HG02884 (cell line): ENCODE measurements around the gene DDR2.
"Not testable (repeated sequence)": the region's sequence is repeated elsewhere in the genome, so short reads cannot be mapped to it uniquely, and the experiment has no call there.

Experiments used
- ATAC-seq: cut with Tn5 transposase; IDR thresholded peaks from one replicate; pipeline ENCODE4 v1.9.1; 2021; ENCODE audit warnings: mild to moderate bottlenecking, moderate library complexity; ENCODE audit not compliant: unreplicated experiment

Gene DDR2

DNA sequence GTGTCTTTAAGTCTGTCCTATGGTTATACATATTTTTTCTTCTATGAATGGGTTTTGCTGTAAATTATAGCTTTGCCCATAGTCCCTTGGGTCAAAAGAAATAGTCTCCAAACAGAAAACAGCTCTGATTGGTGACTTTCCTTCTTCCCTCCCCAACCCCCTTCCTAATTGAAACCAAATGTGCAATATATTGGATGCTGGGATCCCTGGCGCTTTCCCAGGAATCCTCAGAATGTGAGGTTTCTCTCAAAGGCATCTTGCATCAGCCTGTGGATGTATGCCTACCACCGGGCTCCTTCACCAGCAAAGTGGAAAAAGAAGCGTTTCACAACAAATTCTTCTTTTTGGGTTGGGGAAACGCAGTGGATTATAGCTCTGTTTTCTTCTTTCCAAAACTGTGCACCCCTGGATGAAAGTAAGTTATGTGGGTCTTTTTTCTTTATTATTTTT, at the start of gene DDR2:
Gene DDR2 (plus strand): TSS at position 248 of the 450 bp plus-strand sequence. CDS start 86,600 bp downstream, outside the sequence.
- no peak for ATAC-seq

DNA sequence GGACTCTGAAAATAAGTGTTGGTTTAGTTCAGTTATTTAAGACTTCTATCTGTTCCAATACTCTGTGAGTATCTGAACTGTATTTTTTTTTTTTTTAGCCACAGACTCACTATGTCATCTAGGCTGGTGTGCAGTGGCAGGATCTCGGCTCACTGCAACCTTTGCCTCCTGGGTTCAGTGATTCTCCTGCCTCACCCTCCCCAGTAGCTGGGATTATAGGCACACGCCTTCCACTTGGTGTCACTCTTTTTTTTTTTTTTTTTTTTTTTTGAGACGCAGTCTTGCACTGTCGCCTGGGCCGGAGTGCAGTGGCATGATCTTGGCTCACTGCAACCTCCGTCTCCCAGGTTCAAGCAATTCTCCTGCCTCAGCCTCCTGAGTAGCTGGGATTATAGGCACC, 49.4 kb upstream of the DDR2 start:
- not testable (repeated sequence) for ATAC-seq

DNA sequence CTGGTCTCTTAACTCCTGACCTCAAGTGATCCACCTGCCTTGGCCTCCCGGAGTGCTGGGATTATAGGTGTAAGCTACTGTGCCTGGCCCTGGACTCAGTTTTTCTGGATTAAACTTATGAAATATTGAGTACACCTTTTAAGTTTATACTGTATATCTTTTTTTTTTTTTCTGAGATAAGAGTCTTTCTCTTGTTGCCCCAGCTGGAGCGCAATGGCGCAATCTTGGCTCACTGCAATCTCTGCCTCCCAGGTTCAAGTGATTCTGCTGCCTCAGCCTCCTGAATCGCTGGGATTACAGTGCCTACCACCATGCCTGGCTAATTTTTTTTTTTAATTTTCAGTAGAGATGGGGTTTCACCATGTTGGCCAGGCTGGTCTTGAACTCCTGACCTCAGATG, 47.2 kb upstream of the DDR2 start:
- not testable (repeated sequence) for ATAC-seq

DNA sequence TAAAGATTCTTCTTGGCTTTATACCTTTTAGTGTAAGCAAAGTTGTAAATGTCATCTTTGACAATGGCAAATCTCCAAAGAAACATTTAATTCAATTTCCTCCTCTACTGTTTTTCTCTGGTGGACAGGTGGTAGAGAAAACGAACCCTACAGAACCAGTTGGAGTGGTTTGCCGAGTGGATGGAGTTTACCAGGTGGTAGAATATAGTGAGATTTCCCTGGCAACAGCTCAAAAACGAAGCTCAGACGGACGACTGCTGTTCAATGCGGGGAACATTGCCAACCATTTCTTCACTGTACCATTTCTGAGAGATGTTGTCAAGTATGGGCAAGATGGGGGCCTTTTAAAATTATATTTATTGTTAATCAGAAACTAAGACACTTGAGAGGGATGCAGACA, 44.9 kb upstream of the DDR2 start:
- no peak for ATAC-seq

DNA sequence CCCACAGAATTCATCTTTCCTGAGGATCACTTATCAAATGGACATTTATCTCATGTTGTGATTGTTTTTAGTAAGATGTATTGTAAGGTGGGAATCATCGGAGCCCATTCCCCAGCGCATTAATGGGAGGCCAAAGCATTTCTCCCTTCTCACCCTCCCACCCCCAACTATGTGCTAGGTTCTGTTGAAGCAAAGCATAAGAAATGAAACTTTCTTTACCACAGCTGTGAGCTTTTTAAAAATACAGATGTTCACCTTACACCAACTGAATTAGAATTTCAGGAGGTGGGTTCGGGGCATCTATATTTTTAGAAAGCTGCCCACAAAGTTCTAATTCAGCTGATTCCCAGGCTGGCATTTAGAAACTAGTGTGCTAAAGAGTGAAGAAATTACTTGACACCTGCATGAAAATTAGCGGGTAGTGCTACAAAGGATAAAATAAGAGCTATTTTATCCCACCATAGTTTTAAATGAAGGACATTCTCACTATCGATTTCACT, 44.5 kb upstream of the DDR2 start:
- ATAC-seq: no peak

- ATAC-seq: no peak
These were observed 42.2 kb upstream of the DDR2 start for GRCh38 chr1:162590101-162590500.

DNA sequence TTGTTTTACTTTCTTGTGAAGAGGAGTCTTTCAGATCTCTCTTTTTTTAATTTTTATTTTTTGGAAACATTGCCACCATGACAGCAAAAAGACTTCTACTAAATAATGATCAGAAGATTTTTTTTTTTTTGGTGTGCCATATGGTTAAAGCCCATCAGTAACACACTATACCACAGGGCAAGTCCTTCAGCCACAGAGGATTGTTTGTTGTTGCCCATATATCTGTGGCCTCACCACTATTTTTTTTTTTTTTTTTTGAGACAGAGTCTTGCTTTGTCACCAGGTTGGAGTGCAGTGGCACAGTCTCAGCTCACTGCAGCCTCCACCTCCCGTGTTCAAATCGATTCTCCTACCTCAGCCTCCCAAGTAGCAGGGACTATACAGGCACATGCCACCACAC, 41.6 kb upstream of the DDR2 start:
- no peak for ATAC-seq

- ATAC-seq: no peak
These were observed 35.6 kb upstream of the DDR2 start for GRCh38 chr1:162596514-162597170.

GRCh38 chr1:162599451-162599850, 32.8 kb upstream of the DDR2 start:
- ATAC-seq: no peak

- ATAC-seq: not testable (repeated sequence)
These were observed 29.1 kb upstream of the DDR2 start for GRCh38 chr1:162603117-162603516.

- ATAC-seq: no peak
These were observed 26.9 kb upstream of the DDR2 start for GRCh38 chr1:162605225-162605927.

DNA sequence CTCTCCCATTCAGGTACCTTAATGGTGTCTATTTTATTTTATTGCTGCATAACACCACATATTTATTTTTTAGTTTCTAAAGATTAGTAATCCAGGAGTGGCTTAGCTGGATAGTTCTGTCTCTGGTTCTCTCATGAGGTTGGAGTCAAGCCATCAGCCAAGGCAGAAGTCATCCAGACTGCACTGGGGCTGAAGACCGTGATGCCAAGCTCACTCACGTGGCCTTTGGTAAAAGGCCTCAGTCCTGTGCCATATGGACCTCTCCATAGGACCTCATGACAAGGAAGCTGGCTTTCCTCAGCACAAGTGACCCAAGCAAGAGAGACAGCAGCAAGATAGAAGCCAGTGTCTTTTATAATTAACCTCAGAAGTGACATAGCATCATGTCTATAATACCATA, 23.0 kb upstream of the DDR2 start:
- ATAC-seq: no peak

DNA sequence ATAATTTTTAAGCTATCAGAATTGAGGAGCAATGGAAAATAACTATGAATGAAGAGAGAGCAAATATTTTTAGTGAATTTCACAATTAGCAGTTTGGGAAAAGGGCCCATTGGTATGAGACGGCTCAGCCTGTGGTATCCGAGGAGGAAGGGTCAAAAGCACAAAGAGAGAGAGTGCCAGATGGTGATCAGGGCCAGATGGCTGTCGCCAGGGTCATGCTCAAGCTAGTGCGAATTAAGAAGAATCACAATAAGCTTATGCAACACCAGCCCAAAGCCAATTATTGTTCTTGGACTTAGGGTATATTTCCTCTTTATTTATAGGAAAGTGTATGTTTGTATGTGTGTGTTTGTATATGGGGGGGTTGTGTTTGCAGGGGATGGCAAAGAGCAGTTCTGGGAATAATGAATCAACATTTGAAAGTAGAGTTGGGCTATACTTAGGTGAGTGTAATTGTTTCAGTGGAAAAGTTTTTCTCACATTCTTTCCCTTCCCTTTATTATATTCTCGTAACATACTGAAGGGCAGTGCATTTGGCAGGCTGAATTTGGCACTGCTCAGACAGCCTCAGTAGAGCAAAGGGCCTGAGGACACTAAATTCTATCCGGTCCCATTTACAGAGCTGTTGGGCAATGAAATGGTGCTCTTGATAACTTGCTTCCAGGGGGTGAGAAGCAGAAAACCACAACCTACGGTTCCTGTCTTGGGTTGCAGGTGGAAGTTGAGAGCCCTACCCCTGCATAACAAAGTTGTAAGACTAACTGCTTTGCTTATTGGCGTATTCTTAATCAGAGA, 19.5 kb upstream of the DDR2 start:
- ATAC-seq: no peak

GRCh38 chr1:162616848-162617247, 15.4 kb upstream of the DDR2 start:
- no peak for ATAC-seq

DNA sequence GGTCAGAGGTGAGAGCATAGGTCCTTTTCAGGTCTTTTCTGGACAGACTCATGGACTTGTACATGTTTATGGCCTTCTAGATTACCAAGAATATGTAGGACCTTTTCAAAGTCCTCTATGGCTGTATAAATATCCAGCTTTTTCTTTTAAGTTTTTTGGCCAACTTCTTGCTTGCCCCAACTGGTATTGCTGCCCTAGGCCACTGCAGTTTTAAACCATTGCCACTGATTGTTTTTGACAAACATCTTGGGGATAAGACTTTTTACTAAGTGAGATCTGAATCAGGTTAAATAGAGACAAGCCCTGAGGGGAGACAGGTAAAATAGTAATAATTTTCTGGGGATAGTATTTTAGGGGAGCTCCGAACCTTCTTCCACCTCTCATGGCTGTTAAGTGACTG, 14.8 kb upstream of the DDR2 start:
- ATAC-seq: no peak

DNA sequence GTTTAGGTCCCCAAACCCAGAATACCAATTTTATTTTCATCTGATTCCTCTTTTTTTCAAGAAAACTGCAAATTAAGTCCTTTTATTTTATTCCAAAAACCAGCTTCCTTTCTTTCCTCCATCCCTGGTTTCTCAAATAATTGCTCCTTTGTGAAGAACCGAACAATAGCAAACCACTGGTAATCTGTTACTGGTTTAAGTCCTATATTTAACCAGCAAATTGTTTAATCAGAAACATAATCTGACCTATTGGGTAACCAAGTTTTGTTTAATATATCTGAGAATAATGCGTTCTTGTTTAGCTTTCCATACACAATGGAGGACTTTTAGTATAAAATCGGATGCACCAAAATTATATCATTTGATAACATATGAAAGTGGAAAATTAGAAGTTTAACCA, 13.2 kb upstream of the DDR2 start:
- ATAC-seq: no peak

DNA sequence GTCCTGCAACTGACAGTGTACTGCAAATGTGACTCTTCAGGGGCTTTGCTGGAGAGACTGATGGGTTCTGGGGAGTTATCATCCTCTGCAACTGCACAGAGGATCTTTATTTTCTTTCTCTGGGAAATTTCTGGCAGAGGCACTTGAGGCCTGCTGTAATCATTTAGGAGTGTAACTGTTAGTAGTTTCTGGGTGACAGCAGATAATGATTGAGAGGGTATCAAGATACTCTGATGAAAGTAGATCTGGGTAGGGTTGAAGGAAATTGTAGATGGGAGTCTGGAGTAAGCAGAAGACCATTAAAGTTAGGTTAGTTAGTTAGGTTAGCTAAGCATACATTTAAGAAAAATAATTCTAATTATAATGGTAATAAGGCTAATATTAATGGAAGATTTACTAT, 11.0 kb upstream of the DDR2 start:
- no peak for ATAC-seq

DNA sequence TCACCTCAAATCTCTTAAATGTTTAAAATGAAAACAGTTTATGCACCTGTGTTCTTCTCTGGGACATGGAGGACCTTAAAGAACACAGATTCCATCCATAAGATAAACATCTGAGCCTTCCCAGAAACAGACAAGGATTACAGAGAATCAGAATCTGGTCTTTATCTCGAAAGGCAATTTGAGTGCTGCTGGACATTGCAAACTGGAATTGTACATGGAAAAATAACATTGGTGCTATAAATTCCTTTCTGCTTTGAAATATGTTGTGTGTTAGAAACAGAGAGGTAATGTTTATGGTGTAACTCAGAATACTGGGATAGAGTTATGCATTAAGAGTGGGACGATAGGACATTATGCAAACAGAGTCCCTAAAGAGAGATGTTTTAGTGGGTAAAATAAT, 6.6 kb upstream of the DDR2 start:
- no peak for ATAC-seq

DNA sequence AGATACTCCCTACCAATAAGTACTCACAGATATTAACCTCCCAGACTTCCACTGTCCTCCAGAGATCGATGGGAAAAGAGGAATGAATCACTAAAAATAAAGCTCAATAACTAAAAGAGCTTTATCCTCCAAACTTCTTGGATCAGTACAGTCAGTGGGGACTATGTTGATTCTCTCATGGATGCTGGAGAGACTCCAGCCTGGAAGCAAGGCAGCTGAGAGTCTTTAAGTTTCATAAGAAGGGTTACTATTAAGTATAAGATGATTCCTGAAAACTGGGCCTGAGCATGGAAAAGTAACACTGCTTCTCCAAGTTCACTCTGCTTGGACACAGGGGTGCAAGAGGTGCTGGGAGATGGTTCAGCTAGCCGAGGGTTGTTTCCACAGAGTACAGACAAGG, 6.2 kb upstream of the DDR2 start:
- no peak for ATAC-seq

- no peak for ATAC-seq
These were observed 5.5 kb upstream of the DDR2 start for GRCh38 chr1:162626761-162627160.

GRCh38 chr1:162627662-162628296, 4.5 kb upstream of the DDR2 start:
- no peak for ATAC-seq
